Bone marrow (tissue), 2 donors: ENCODE results near the gene JAG2.

Experiments used
- DNase-seq, 2 donors: peaks; one replicate each; lab custom pipeline; 2025; lab: John Stamatoyannopoulos, UW

The JAG2 gene

DNA sequence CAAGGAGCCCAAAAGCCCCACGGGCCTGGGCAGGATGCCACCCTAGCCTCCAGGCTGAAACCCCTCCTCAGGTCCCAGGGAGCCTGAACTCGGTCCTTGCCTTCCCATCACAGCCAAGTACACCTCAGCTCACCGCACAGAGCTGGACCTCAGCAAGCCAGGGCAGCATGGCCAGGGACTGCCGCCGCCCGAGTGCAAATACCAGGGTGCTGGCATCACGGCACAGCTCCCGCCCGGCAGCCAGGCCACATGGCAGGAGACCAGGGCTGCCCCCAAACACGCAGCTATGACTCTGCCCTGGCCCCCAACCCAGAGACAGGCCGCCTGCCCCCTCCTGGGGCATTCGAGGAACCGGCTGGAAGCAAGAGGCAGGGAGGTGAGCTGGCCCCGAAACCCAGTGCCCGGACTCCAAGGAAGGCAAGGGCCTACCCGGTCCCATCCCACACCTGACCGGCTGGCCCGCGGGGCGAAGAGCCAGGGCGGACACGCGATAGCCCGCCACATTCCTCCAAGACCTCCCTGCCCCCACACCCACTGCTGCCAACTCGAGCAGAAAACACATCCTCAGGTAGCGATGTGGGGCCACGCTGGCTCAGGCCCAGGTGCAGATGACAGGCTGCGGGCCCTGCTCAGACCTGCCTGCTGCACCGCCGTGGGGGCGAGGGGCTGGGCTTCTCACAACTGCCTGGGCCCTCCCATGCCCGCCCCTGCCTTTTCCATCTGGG lies 2.7 kb downstream of the JAG2 start:
- DNase-seq: no peak

DNA sequence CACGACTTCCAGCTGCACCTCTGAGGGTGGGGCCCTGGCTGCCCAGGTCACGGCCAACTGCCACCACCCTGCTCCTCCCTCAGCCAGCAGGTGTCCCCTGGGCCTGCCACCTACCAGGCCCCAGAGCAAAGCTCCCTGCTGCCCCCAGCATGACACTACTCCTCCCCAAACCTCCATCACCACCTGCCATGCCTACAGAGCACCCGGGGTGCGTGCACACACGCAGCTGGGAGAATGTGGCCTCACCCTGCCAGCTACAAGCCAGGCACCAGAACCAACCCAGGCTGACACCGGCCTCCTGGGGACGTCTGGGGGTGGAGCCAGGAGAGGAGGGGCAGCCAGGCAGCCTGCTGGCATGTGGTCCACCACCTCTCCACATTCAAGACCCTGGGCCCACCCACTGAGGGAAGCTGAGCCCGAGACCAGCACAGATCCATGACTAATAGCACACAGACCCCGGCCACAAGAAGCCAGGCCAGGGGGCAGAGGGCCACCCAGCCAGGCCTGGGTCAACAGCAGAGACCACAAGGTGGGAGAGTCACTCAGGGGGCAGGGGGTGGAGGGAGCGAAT lies 3.4 kb downstream of the JAG2 start:
- DNase-seq: no peak

DNA sequence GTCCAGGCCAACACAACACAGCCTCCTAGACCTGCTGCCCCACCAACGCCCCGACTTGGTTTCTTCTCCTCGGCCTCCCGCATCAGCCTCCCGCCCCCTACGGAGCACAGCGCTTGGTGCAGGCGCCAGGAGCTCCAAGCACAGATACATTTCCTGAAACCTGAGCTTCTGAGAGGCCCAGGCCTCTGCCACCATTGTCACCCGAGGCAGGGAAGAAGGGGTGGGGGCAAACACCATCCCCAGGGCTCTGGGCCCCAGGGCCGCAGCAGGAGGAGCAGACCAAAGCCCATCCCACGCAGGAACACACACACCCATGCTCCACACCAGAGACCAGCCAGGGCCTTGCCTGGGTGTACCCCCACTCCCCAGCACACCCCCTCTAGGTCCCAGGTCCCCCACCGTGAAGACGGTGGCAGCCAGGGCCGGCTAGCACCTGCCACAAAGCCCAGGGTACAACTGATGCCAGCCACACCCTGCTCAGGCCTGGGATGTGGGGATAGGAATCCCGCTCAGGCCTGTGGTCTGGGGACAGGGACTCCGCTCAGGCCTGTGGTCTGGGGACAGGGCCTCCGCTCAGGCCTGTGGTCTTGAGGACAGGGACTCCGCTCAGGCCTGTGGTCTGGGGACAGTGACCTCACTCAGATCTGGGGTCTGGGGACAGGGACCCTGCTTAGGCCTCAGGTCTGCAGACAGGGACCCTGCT lies 5.4 kb downstream of the JAG2 start:
- DNase-seq: no peak

DNA sequence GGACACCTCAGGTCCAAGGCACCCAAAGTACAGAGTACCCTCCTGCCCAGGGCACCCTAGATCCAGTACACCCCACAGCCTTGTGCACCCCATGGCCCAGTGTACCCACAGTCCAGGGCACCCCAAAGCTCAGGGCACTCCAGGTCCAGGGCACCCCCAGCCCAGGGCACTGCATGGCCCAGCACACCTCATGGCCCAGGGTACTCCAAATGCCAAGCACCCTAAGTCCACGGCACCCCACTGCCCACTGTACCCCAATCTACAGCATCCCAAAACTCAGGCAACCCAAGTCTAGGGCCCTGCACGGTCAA lies 6.0 kb downstream of the JAG2 start:
- no peak for DNase-seq

DNA sequence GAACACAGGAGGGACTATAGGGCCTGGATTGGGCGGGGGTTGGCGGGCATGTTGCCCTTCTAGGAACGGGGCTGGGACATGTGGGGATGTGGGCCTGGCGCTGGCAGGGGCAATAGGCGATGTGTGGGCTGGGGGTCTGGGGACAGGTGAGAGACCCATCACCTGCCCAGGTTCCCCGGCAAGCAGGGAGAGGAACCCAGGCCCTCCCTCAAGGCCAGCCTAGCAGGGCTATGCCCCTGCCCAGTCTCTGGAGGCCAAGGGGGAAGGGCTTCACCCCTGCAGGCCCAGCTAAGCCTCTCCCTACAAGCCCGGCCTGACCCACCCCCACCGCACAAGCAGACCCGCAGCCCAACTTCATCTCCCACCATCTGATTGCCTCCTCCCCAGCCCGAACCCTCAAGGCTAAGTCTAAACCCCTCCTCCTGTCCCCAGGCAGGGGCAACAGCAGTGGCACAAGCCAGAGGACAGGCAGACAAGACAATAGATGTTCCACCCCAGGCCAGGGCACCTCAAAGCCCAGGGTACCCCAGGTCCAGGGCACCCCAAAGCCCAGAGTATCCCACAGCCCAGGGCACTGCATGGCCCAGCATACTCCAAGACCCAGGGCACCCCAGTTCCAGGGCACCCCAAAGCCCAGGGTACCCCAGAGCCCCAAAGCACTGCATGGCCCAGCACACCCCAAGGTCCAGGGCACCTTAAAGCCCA lies 6.5 kb downstream of the JAG2 start:
- DNase-seq: no peak

DNA sequence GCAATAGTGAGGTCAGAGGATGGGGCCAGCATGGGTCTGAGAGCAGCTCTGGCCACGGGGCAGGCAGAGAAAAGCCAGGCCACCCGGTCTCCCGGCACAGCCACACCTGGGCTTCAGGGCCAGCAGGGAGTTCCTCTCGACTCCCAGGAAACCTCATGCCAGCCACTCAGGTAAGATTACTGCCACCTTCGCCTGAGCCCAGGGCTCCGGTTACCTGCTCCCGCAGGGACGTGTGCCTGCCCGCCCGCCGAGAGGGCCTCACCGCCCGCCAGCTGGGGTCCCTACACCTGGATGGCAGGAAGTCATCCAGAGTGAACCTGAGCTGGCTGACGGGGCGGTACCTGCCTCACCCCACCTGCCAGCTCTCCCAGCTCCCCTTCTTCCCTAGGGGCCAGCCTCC lies 7.3 kb downstream of the JAG2 start:
- no peak for DNase-seq

DNA sequence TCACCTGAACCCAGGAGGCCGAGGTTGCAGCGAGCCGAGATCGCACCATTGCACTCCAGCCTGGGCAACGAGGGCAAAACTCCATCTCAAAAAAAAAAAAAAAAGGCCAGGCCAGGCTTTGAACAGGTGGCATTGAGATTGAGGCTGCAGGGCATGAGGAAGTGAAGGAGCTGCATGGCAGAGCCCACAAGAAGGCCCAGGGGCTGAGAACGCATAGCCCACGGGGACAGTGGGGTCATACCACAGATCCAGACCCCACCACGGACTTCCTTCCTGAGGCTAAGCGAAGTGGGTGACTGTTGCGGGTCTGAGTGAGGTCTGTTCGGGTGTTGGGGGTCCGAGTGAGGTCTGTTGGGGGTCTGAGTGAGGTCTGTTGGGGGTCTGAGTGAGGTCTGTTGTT lies 7.8 kb downstream of the JAG2 start:
- DNase-seq: no peak

DNA sequence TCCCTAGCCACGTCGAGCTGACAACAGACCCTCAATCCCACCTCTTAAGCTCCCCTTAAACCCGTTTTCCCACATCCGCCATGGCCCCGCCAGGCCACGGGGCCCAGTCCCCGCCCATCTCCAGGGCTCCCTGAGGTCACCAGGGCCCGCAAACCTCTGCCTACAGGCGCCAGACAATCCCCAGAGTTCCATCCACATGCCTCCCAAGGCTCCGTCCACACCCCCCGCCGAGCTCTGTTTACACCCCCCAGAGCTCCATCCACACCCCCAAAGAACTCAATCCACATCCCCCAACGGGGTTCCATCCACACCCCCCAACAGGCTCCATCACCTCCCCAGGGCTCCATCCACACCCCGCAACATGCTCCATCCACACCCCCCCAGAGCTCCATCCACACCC lies 9.2 kb downstream of the JAG2 start:
- DNase-seq: no peak

DNA sequence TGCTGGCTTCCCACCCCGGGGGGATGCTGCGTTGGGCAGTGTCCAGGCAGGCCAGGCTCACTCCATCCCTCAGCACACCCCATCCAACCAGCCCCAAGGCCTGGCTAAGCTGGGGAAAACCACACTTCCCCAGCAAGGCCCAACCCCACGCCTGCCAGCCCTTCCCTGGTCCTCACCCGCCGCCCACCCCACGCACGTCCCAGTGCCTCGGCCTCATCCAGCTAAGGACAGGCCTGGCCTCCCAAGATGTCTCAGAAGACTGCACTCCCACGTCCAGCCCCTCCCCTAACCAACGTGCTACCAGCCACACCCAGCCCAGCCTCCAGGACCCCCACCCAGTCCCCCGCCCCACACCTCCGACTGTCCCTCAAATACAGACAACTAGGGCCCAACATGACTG lies 9.8 kb downstream of the JAG2 start:
- no peak for DNase-seq

DNA sequence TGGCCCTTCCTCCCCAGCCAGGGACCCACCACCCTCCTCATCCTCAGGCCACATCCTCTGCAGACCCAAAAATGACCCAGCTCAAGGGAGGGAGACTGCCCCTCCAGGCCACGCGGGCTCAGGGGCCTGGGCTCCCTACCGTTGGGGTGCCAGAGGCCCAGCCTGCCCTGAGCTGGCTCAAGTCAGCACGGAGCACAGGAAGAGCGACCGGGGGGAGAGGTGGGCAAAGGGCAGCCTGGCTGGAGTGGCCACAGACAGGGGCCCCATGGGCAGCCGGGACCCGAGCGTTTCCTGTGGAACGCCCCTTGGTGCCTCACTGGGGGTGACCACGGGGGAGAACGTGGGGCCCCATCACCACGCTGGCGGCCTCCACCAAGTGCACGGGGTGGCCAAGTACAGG lies 10.7 kb downstream of the JAG2 start:
- no peak for DNase-seq

DNA sequence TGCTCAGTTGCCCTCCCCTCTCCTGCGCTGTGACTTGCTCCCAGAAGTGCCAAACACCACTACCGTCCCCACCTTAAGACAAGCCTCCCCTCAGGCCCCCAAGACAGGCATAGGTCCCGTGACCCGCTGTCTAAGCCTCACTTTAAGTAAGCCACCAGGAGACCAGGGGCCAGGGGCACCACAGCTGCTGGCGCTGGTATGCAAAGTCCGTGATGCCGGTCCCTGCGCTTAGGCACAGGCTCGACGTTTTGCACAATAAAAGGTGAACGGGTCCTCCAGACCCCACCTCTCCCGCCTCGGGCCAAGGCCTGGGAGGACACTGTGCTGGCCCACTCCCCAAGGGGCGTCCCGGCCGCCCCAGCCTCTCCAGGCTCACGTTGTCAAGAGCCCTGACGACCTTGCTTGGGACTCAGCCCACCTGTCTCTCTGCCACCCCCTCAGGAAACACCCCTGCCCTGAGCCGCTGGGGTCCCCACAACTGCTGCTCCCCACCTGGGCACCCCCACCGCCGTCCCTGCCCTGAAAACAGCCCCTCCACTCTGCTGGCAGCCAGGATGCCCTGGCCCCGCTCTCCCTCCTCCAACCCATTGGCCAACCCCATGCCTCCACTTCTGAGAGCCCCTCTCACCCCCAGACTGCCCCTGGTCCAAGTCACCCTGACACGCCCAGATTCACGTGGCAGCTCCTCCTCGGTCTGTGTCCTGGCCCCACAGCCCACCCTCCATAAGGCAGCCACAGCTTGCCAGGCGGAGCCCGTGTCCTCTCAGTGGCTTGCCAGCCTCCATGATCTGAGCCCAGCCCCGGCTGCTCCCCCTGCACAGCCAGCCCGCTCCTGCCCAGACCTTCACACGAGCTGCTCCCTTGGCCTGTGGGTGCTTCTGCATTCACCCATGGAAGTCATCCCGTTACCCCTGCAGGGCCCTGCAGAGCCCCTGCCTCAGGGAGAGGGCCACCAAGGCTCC lies 11.9 kb downstream of the JAG2 start:
- no peak for DNase-seq

DNA sequence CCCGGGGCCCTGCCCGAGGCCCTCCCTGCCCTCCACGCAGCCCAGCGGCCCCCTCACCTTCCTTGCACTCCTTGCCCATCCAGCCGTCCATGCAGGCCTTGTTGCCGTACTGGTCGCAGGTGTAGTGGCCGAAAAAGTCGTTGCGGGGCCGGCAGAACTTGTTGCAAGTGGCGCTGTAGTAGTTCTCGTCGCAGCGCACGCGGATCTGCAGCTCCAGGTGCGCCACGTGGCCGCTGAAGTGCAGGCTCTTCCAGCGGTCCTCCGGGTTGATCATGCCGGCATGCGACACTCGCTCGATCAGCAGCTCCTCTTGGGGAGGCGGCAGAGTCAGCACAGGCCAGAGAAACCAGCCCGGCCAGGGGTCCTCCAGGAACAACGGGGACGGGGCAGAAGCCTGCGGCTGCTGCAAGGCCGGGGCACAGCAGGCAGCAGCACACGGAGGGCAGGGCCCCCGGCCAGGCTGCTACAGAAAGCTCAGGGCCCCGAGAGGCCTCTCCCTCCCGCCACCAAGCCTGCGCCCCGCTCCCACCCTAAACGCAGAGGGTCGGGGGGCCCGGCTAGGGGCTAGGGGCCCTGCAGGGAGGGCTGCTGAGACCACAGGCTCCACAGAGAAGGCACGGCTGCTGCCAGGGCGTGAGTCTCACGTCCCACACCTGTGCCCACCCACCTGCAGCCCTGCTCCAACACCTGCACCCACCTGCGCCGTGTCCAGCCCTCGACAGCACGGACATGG lies 12.7 kb downstream of the JAG2 start:
- DNase-seq: no peak

DNA sequence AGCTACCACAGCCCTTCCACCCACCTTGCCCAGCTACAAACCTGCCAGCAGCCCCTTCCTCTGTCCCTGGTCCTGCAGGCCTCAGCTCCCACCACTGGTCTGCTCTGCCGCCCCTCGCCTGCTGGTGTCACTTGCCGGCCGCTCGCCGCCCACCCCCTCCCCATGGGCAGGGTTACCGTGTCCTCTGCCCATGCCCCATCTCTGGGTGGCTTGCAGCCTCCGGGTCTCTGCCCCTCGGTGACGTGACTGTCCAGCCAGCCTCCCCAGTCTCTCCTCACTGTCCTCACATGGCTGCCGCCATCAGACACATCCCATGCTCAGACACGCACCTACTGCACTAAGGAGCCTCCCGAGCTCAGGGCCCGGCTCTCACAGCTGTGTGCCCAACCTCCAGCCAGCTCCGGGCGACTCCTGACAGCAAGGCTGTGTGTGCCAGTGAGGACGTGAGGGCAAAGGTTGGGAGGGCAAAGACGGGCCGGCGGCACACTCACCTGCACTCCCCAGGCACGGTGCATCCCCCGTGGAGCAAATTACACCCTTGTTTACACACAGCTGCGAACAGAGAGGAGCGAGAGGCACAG lies 13.4 kb downstream of the JAG2 start:
- DNase-seq: no peak

DNA sequence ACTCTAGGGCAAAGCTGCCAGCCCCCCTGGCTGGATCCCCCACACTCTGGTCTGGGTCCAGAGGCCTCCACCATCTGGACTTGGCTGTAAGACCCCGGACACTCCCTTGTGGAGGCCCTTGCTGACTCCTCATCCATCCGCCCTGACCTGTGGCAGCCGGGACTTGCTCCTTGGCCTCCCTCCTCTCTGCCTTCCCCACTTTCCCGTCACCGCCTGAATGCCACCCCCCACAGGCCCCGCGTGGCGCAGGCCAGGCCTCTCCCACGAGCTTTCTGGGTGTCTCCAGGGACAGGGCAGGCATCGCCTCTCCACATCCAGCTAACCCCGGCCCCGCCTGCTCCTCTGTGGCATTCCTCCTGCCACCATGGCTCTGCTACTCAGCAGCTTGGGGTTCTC lies 14.1 kb downstream of the JAG2 start:
- DNase-seq: no peak

DNA sequence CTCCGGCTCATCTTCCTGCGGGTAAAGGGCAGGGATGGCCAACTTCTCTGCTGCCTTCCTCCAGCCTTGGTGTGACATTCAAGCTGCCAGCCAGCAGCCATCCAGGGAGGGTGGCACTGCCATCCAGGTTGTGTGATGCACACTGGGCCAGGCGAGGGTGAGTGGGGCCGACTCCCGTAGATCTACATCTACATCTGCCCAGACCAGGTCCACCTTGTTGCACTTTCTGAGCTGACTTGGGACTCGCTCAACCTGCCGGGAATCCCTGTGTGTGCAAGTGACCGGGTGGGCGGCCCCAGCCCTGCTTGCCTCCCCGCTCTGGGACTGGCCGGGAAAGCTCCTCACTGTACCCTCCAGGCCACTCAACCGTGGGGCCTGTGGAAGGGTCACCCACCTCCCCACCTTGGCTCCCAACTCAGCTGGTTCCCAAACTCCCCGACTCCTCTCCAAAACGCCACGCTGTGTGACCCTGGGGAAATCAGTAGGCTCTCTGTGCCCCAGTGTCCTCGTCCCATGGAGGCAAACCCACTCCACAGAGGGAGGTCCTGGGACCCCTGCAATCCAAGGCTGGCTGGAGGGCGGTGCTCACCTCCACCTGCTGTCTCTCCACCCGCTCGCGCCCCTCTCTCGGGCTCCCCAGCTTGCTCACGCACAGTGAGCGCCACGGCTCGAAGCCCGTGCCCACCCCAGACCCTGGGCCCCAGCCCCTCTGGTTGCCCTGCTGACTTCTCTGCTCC lies 14.7 kb downstream of the JAG2 start:
- DNase-seq: no peak

DNA sequence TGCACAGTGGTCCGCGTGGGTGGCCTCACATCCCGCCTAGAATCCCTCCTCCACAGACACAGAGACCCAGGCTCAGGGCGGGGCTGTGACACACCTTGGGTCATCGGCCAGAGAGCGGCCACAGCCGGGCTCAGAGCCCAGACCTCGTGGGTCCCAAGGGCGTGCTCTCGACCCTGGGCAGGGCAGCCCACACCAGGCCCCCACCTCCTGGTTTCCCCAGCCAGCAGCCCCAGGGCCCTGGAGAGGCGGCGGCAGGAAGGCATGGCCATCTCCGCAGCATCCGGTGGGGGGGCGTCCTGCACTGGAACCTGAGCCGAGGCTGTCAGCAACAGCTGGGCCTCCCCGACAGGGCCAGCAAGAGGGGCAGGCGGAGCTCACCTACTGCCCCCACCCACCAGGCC lies 15.2 kb downstream of the JAG2 start:
- no peak for DNase-seq

DNA sequence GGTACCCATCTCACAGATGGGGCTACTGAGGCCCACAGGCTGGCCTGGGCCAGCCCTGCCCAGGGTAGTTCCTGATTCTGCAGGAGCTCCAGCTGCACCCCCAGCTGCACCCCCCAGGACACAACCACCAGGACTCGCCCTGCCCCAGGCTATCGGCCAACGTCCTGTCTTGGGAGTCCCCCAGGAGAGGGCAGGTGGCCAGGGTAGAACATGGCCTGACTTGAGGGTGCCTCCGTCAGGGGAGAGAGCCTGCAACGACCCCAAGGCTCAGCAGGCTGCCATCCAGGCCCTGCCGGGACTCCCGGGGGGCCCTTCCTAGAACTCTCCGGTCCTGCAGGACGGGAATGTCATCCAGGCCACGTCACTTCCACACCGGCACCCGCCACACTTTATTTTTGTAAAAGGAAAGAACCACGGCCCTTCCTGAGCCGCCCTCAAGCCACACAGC lies 15.8 kb downstream of the JAG2 start:
- DNase-seq: no peak

DNA sequence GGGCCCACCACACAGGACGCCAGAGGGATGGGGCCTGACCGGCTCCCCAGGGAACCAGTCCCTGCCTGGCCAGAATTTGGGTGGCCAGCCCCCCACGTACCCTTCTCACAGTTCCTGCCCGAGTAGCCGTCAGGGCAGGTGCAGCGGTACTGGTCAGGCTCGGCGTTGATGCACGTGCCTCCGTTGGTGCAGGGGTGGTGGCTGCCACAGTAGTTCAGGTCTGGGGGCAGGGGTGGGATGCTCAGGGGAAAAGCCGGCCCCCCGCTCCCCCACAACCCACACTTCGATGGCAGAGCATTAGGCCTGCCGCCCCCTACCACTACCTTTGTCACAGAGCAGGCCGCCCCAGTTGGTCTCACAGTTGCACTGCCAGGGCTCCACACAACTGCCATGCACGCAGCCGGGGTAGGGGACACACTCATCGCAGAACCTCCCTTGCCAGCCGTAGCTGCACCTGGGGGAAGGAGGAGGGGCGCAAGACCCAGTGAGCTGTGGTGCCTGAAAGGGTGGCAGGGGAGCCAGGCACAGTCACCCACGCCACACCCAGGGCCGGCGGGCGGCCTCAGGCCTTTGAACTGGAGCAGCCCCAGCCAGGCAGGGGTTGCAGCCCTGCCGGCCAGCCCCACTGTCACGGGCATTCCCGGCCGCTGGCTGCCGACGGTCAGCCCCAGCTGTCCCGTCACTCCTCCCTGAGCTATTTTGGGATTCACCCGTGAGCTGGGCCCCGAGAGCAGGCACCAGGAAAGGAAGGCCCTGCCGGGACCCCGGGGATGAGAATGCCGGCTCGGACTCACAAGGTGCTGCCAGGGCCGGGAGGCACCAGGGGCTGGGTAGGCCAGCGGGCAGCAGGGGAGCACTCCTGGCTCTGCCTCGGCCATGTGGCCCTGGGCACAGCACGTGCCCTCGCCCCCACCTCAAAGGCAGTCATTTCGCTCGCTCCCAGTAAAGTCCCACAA lies 16.5 kb downstream of the JAG2 start:
- DNase-seq: no peak
